Measurements from ENCODE around the gene MCHR1. TPM values are rescaled to one million over a fixed set of nuclear protein-coding genes. Genes with fewer than 3 reads are reported as not detected.

MCHR1 gene
- polyA plus RNA-seq, 3 donors, result 0.05 to 0.09 TPM; not detected in 1

GRCh38 chr22:40651057-40651456, 28.2 kb upstream of the MCHR1 start:
- Histone ChIP-seq H3K4me3 (replicated peaks in 1 of 3; ENCODE audit: low read depth in 2 of 3, low read length in 3 of 3) (peak overlapping the region in 1 of 3 experiments; percentile 67), H2AFZ (ENCODE audit: insufficient read depth, low read depth, low read length, poor library complexity, severe bottlenecking) (peak overlapping the region; percentile 67)
- intact Hi-C loops (cut with micrococcal nuclease), result loop anchor here in 1 of 2 donors (10.0 kb wide), 1 partner anchor 244 kb away; no protein-coding TSS in a partner anchor

More at GRCh38 chr22:40651057-40651456, 28.2 kb upstream of the MCHR1 start:
- Histone ChIP-seq H3K4me2 (replicated peaks; ENCODE audit: extremely low read depth, low read length, poor library complexity, severe bottlenecking) (peak overlapping the region; percentile 41), H3K9me3 (replicated peaks in 1 of 2; ENCODE audit: control insufficient read depth in 1 of 2, insufficient read depth in 1 of 2, low read length in 2 of 2) (no peaks in the 10 kb centered on the region), H3K4me1 (ENCODE audit: control insufficient read depth in 1 of 2, insufficient read depth in 2 of 2, low read length in 2 of 2) (peaks cover 11 to 21% of the 10 kb centered on the region in 2 donors), H3K9ac (ENCODE audit: insufficient read depth, low read length, poor library complexity, severe bottlenecking) (peak overlapping the region; percentile 71), H3K27ac (ENCODE audit: low read depth in 1 of 2, low read length in 2 of 2) (peak overlapping the region in 1 of 2 donors; percentile 85), H3K79me2 (ENCODE audit: insufficient read depth, low read length) (no peaks in the 10 kb centered on the region), H4K20me1 (ENCODE audit: insufficient read depth, low read length) (no peaks in the 10 kb centered on the region), H3K36me3 (replicated peaks in 1 of 2; ENCODE audit: control insufficient read depth in 1 of 2, insufficient read depth in 2 of 2, low read length in 2 of 2) (no peaks in the 10 kb centered on the region), H3K27me3 (ENCODE audit: control insufficient read depth in 2 of 2, insufficient read depth in 2 of 2, low read length in 2 of 2) (no peaks in the 10 kb centered on the region)
- H3K36me3 Mint-ChIP-seq, result no peaks in the 10 kb centered on the region
- H3K9me3 Mint-ChIP-seq, result peaks cover 0 to 2% (median 0%) of the 10 kb centered on the region in 7 donors
- H3K27ac Mint-ChIP-seq, result peak overlapping the region in 5 of 7 donors; percentile 82 to 94 (median 94)
- WGBS (ENCODE audit: insufficient coverage), result 80% methylated on average over 1 of the region's 2 CpGs
- peaks cover 0 to 14% (median 3%) of the 10 kb centered on the region in 3 donors for H3K27me3 Mint-ChIP-seq (ENCODE audit: low read depth in 3 of 3)
- H3K4me1 Mint-ChIP-seq, result peaks cover 9% of the 10 kb centered on the region
- H3K4me3 Mint-ChIP-seq, result no peak overlapping the region
- no peak for TF ChIP-seq CTCF (IDR thresholded peaks at IDR 0.05)
- no peak for DNase-seq

Data from CD14-positive monocyte (primary cell).